DND-41 (cell line): ENCODE results near the gene CDH2.

Experiments
- ATAC-seq: fragments of 200-7000 bp; cut with Tn5 transposase; 3 replicates; pipeline ENCODE4 v1.9.1; 2021; ENCODE audit warnings: low read depth; ENCODE audit not compliant: insufficient read depth
- DNase-seq: peaks from one replicate; pipeline ENCODE4 v3.0.0-alpha.2; 2020
- H2AFZ ChIP-seq: 2 replicates; pipeline ENCODE4 v1.6.0; 2012; ENCODE audit warnings: low read depth, low read length
- H3K27ac ChIP-seq: 2 replicates; pipeline ENCODE4 v1.5.1; 2012; ENCODE audit warnings: low read length, inconsistent platforms
- H3K27me3 ChIP-seq: fragments of 200-600 bp; sonication (generic); 2 replicates; pipeline ENCODE4 v1.6.0; 2012; ENCODE audit warnings: low read length, mild to moderate bottlenecking, inconsistent platforms; ENCODE audit not compliant: insufficient read depth, poor library complexity
- H3K36me3 ChIP-seq: 2 replicates; pipeline ENCODE4 v1.5.1; 2012; ENCODE audit warnings: low read length, inconsistent platforms; ENCODE audit not compliant: insufficient read depth
- H3K4me1 ChIP-seq: 2 replicates; pipeline ENCODE4 v1.5.1; 2012; ENCODE audit warnings: mild to moderate bottlenecking, low read length; ENCODE audit not compliant: insufficient read depth
- H3K4me2 ChIP-seq: 2 replicates; pipeline ENCODE4 v1.6.0; 2012; ENCODE audit warnings: mild to moderate bottlenecking, moderate library complexity, low read length, inconsistent platforms; ENCODE audit not compliant: insufficient read depth
- H3K4me3 ChIP-seq, 2 experiments: fragments of 200-600 bp in 1 of 2; shearing (Covaris generic) in 1 of 2; 2 replicates each; pipeline ENCODE4 v1.5.1; 2012 to 2016; ENCODE audit warnings: inconsistent platforms in 2 of 2, low read length in 2 of 2, mild to moderate bottlenecking in 2 of 2, low read depth in 1 of 2, moderate library complexity in 1 of 2
- H3K79me2 ChIP-seq: 2 replicates; pipeline ENCODE4 v1.6.0; 2012; ENCODE audit warnings: low read length, inconsistent platforms; ENCODE audit not compliant: insufficient read depth
- H3K9ac ChIP-seq: 2 replicates; pipeline ENCODE4 v1.6.0; 2012; ENCODE audit warnings: low read depth, mild to moderate bottlenecking, inconsistent platforms, low read length, moderate library complexity
- H3K9me3 ChIP-seq: 2 replicates; pipeline ENCODE4 v1.5.1; 2012; ENCODE audit warnings: low read length, moderate library complexity, mild to moderate bottlenecking, inconsistent platforms; ENCODE audit not compliant: insufficient read depth, severe bottlenecking
- H4K20me1 ChIP-seq: 2 replicates; pipeline ENCODE4 v1.6.0; 2012; ENCODE audit warnings: low read length; ENCODE audit not compliant: insufficient read depth
- CTCF ChIP-seq: IDR thresholded peaks from 2 replicates; pipeline ENCODE4 v1.5.1; 2012; ENCODE audit warnings: borderline replicate concordance, low read length, moderate library complexity, mild to moderate bottlenecking; ENCODE audit not compliant: poor library complexity, severe bottlenecking; ENCODE audit errors: extremely low read depth
- EZH2 ChIP-seq: IDR thresholded peaks from 3 replicates; pipeline ENCODE4 v1.6.1; 2012; ENCODE audit warnings: borderline replicate concordance, low read depth, mild to moderate bottlenecking, moderate library complexity, low read length, inconsistent platforms; ENCODE audit not compliant: severe bottlenecking

CDH2 gene

GRCh38 chr18:28065793-28066186 is 111.1 kb downstream of the CDH2 start:
- TF ChIP-seq EZH2 (no peak), CTCF (no peak)
- Histone ChIP-seq H3K79me2 (peaks cover 5% of the 10 kb centered on the region; the same call in 1 of the 2 replicates), H4K20me1 (no peaks in the 10 kb centered on the region), H3K9me3 (no peaks in the 10 kb centered on the region), H2AFZ (no peak overlapping the region), H3K9ac (no peak overlapping the region), H3K4me1 (no peaks in the 10 kb centered on the region), H3K4me2 (no peak overlapping the region), H3K4me3 (no peak overlapping the region), H3K36me3 (no peaks in the 10 kb centered on the region), H3K27me3 (no peaks in the 10 kb centered on the region), H3K27ac (no peak overlapping the region)
- DNase-seq (no peak), ATAC-seq (no peak)

GRCh38 chr18:28065031-28065792 is 111.7 kb downstream of the CDH2 start:
- TF ChIP-seq EZH2 (no peak), CTCF (no peak)
- no peaks in the 10 kb centered on the region for H3K4me1 ChIP-seq
- H3K27ac ChIP-seq = no peak overlapping the region
- H3K36me3 ChIP-seq = no peaks in the 10 kb centered on the region
- peaks cover under 1% of the 10 kb centered on the region; the same call in 1 of the 2 replicates for H3K79me2 ChIP-seq
- H4K20me1 ChIP-seq = no peaks in the 10 kb centered on the region
- no peak overlapping the region for H3K9ac ChIP-seq
- H3K4me3 ChIP-seq = no peak overlapping the region
- no peaks in the 10 kb centered on the region for H3K27me3 ChIP-seq
- H3K9me3 ChIP-seq = no peaks in the 10 kb centered on the region
- DNase-seq (no peak), ATAC-seq (no peak)
- no peak overlapping the region for H2AFZ ChIP-seq
- no peak overlapping the region for H3K4me2 ChIP-seq

GRCh38 chr18:28063926-28064325 is 113.0 kb downstream of the CDH2 start:
- no peak overlapping the region for H3K27ac ChIP-seq
- no peak overlapping the region for H2AFZ ChIP-seq
- no peaks in the 10 kb centered on the region for H3K36me3 ChIP-seq
- DNase-seq = no peak
- no peak overlapping the region for H3K4me2 ChIP-seq
- ATAC-seq = no peak
- no peaks in the 10 kb centered on the region for H4K20me1 ChIP-seq
- no peak overlapping the region for H3K9ac ChIP-seq
- no peaks in the 10 kb centered on the region for H3K27me3 ChIP-seq
- no peaks in the 10 kb centered on the region; the same call in 1 of the 2 replicates for H3K79me2 ChIP-seq
- H3K9me3 ChIP-seq = no peaks in the 10 kb centered on the region
- TF ChIP-seq CTCF (no peak), EZH2 (no peak)
- H3K4me3 ChIP-seq = no peak overlapping the region
- H3K4me1 ChIP-seq = no peaks in the 10 kb centered on the region
